ENCODE data around the gene RNF182.
"Not testable (repeated sequence)": the region's sequence is repeated elsewhere in the genome, so short reads cannot be mapped to it uniquely, and the experiment has no call there.

RNF182 gene

DNA sequence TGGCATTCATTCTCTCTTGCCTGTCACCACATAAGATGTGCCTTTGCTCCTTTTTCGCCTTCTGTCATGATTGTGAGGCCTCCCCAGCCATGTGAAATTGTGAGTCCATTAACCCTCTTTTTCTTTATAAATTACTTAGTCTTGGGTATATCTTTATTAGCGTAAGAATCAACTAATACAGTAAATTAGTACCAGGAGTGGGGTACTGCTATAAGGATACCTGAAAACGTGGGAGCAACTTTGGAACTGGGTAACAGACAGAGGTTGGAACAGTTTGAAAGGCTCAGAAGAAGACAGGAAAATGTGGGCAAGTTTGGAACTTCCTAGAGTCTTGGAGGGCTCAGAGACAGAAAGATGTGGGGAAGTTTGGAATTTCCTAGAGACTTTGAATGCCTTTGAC is 46.6 kb downstream of the RNF182 start:
- no peak for DNase-seq (ENCODE audit: low read depth)

DNA sequence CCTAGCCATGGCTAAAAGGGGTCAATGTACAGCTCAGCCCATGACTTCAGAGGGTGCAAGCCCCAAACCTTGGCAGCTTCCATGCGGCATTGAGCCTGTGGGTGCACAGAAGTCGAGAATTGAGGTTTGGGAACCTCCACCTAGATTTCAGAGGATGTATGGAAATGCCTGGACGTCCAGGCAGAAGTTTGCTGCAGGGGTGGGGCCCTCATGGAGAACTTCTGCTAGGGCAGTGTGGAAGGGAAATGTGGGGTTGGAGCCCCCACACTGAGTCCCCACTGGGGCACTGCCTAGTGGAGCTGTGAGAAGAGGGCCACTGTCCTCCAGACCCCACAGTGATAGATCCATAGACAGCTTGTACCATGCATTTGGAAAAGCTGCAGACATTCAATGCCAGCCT is 47.9 kb downstream of the RNF182 start:
- DNase-seq (ENCODE audit: low read depth): not testable (repeated sequence)

DNA sequence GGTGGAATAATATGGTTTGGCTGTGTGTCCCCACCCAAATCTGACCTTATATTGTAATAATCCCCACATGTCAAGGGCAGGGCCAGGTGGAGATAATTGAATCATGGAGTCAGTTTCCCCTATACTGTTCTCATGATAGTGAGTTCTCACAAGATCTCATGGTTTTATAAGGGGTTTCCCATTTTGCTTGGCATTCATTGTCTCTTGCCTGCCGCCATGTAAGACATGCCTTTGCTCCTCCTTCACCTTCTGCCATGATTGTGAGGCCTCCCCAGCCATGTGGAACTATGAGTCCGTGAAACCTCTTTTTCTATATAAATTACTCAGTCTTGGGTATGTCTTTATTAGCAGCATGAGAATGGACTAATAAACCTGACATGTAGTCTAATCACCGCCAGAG is 48.7 kb downstream of the RNF182 start:
- not testable (repeated sequence) for DNase-seq (ENCODE audit: low read depth)

DNA sequence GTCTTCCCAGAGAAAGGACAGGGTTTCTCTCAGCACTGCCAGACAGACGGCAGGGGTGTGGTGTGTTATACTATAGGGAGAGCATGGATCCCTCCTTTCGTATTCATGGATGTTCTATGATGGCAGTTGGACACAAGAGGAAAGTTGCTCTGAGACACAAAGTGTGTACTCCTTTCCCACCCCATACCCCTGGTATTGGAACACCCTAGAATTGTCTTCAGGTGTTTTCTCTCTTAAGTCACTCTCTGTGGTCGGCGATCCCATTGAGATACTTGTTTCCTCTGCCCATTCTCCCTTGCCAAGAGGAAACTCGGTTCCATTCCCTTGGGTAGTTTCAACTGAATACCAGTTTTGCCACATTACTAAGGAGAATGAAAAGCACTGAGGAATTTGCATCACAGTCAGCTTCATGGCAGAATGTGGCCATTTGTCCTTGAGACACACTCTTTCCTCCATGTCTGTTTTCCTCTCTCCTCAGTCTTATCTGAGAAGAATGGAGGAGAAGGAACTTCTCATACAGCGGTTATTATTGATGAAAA is 53.4 kb downstream of the RNF182 start:
- no peak for DNase-seq (ENCODE audit: low read depth)

DNA sequence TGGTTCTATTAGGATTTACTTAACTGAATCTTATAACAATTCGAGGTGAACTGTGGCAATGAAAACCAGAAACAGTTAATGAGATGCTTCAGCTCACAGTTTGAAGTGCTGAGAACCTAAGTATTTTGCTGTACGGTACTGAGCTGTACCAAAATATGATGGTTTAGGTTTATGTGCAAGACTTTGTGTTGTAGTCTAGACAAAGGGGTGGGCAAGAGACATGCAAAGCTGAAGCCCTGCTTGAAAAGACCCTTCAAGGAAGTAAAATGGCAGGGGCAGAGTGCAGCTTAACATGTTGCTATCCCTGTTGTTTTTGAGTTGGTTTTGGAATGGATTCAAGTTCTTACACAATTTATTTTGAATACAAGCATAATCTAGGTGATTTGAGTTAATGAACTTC is 54.0 kb downstream of the RNF182 start:
- DNase-seq (ENCODE audit: low read depth): no peak

DNA sequence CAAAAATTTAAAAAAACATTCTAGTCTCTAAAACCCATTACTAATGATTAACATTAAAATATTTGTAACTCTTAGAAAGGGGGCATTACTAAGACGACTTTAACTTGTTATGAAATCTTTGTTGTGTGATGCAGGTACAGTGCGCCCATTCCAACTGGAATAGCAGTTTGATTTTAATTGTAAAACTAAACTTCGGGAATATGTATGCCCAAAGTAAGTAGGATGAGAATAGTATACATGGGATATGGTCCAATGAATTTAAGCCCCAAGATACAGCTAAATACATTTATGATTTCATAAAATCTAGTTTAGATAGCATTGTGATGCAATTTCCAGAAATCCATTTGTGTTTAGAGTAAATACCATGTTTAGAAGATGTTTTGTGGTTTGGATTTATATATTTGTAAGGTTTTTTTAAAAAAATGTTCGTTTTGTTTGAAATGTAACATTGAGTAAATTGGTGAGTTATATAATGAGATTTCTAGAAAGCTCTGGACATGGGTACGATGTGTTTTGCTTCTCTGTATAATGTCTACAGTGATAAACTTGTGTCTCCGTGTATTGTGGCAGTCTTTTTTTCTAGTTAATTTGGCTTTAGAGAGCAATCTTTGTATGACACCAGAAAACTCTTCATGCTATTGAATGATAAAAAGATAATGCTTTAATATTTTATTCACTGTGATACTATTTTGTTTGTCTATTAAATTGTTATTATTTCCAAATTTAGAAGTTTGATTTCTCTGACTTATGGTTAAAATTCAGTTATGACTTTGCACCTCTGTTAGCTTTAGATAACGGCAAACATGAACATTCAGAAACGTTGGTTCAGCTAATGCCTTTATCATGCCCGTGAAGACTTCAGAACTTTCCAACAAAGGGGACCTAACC is 54.8 kb downstream of the RNF182 start:
- DNase-seq (ENCODE audit: low read depth): no peak

DNA sequence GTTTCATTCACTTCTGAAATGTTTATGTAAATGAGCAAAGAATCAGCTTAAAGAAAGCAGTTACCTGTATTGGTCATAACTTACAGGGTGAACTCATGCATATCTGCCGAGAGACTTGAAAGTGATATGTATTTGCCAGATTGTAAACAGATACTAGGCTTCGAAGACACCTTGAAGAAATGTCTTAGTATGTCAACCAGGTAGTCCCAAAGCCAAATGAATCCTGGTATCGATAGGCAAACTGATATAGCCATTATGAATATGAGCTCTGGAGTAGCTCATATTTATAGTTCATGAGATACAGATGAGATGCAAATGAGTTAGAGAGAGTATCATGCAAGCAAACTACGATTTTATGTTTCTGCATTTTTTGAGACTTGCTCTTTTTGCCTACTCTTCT is 55.8 kb downstream of the RNF182 start:
- no peak for DNase-seq (ENCODE audit: low read depth)

DNA sequence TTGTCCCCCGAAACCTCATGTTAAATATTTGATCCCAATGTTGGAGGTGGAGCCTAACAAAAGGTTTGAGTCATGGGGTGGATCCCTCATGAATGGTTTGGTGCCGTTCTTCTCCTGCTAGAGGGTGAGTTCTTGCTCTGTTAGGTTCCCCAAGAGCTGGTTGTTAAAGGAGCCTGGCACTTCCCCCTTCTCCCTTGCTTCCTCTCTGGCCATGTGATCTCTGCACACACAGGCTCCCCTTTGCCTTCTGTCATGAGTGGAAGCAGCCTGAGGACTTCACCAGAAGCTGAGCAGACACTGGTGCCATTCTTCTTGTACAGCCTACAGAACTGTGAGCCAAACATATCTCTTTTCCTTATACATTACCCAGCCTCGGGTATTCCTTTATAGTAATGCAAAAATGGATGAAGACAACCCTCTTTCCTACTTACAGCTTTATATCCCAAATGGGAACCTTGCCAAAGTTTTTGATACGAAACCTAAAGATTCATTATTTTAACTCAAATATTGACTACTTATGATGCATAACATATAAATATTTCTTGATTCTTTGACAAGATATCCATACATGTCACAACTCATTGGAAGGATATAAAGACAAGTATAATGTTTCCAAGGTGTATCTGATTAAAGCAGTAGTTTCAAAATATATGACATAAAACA is 61.0 kb downstream of the RNF182 start:
- no peak for DNase-seq (ENCODE audit: low read depth)

DNA sequence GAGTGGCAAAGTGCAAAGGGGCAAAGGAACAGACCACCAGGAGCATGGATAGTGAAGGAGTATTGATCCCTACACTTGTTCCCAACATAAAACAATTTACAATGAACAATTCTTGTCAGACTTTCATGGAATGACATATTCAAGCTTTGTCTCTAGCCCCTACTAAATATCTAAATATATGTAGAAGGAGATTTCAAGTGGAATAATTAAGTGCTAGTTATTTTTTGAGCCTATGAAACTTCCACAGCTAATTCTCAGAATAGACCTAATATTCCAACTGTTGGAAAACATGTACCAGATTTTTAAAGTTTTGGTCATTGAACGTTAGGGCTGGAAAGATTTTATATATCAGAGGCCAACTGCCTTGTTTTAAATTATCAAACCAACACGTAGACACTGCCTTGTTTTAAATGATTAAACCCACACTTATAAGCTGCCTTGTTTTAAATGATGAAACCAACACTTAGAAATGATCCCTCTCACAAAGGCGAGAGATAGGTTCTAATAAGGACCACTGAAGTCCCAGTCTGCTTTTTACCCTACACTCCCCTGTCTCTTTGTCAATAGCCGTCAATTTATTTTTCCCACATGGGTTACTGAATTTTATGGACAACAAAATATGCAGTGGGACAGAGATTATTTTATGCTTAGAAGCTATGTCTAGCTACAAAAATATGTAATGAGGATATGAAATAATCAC is 62.1 kb downstream of the RNF182 start:
- no peak for DNase-seq (ENCODE audit: low read depth)

DNA sequence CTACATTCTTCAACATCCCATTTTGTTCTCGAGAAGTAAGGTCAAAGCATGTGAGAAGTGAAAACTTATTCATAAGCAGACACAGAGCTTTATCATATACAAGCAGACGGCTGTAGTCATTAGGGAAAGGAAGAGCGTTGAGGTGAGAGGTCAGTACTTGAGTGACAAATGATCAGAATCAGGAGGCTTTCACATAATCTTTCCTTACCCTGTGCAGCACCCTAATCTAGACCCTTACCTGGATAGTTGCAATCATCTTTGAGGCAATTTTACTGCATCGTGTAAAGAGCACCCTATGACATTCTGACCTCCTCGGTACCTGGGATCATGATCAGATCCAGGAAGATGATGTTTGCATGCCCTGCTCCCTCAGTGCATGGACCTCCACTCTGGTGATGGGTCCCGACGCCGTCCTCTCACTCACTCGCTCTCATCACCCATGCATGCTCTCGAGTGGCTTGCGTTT is 62.7 kb downstream of the RNF182 start:
- DNase-seq (ENCODE audit: low read depth): no peak

DNA sequence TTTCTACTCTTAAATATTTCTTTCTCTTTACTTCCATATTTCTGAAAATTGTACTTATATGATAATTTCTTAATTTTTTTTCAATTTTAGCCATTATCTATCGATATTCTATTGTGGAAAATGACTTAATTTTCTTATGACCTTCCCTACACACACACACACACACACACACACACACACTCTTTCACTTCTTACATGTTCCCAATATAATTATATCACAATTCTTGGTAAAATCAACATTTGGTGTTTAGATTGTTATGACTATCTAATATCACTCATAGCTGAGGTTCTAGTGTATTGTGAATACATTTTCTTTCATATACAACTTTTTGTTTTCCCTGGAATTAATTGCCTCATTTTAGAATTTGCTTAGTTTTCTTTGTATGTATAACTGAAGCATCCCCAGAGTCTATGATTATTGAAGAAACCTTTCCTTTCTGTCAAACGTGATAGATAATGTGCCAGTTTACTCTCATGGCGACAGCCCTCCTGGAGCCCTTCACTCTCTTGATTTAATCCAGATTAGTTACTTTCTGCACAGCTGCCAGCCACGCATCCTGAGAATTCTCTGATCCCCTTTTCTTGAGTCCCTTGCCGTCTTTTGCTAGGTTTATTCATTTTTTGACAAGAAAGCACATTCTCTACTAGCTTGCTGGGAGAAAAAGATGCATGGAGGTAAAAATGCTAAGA is 63.4 kb downstream of the RNF182 start:
- no peak for DNase-seq (ENCODE audit: low read depth)

DNA sequence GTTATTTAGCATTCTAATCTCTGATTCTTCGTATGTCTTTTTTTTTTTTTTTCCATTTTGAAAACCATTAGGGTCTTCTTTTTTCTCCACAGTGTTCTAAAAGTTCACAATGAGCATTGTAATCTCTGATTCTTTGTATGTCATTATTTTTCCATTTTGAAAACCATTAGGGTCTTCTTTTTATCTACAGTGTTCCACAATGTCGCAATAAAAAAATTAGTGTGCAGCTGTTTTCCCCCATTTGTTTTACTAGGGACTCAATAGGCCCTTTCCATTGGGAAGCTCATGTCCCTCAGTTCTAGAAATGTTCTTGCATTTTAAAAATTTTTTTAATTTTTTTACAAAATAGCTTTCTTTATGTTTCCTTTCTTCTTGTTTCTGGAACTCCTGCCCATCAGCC is 64.2 kb downstream of the RNF182 start:
- DNase-seq (ENCODE audit: low read depth): no peak

DNA sequence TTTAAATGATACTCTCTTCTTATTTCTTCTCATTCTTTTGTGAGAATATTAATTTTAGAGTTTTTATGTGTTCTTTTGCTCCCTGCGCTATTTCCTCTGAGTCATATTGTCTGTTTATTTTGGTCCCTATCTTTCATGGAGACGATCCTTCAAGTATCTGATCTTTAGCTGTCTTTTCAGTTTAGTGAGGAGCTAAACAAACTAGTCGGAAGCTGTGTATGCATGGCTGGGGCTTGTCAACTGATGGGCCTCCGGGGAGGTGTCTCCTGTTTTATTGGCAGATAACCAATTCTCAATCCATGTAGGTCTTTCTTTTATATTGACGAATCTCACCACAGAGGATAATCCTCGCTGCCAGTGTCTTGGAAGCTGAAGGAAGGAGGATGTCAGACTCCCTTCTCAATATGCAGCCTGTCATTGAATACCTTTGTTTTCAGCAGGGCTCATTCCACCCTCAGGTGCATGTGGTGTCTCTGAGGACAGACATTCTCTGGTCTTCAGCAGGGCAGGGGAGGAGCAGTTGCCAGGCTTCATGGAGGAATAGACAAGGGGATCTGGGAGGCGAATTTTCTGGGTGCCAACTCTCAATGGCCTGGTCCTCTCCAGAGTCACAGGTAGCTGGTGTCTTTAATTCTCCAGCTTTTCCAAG is 64.9 kb downstream of the RNF182 start:
- DNase-seq (ENCODE audit: low read depth): peak; percentile 43

DNA sequence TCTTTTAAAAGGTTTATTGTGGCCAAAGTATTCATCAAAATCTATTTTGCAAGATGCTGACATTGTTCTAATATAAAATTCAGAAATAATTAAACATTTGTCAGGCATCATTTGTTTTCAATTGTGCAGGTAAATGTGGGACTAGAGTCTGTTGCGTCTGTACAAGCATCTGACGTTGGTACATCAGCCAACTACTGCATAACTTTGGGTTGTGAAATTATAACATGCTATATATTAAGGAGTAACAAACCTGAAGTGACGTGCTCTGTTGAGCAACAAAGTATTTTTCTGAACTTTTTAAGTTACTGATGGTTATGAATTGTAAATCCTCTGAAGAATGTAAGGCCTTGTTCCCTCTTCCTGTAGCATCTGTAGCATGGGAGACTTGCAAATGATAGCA is 66.0 kb downstream of the RNF182 start:
- DNase-seq (ENCODE audit: low read depth): no peak

DNA sequence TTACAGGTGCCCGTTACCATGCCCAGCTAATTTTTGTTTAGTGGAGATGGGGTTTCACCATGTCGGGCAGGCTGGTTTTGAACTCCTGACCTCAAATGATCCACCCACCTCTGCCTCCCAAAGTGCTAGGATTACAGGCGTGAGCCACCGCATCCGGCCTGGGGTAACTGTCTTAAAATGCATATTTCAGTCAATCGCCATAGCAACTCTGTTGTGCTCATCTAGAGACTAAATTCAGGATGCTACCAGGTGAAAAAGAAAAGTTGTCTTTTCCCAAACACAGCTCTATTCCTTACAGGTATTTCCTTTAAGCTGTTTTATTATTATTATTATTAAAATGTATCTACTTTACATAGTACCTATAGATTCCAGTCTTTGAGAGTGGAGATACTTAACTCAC is 66.6 kb downstream of the RNF182 start:
- DNase-seq (ENCODE audit: low read depth): no peak

DNA sequence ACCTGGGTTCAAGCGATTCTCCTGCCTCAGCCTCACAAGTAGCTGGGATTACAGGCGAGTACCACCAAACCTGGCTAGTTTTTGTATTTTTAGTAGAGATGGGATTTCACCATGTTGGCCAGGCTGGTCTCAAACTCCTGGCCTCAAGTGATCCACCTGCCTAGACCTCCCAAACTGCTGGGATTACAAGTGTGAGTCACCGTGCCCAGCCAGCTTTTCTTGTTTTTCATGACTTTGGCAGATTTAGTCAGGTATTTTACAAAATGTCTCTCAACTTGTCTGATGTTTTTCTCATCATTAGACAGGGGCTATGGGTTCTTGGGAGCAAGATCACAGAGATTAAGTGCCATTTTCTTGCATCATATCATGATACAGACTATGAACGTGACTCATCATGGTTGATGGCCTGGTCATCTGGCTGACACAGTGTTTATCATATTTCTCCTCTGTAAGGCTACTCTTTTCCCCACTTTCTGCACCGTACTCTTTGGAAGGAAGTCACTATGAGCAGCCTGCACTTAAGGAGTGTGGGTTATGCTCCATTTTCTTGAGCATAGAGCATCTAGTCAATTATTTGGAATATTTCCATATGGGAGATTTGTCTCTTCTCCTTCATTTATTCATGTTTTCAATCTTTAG is 67.8 kb downstream of the RNF182 start:
- peak; percentile 86 for DNase-seq (ENCODE audit: low read depth)

DNA sequence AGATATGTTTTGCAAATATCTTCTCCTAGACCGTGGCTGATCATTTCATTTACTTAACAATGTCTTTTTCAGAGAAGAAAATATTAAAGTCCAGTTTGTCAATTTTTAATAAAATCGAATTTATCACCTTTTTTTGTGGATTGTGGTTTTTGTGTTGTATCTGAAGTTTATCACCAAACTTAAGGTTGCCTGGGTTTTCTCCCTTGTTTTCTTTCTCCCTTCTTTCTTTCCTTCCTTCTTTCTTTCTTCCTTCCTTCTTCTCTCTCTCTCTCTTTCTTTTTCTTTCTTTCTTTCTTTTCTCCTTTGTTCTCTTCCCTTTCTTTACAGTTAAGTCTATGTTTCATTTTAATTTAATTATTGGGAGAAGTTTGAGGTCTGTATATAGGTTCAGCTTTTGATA is 68.7 kb downstream of the RNF182 start:
- no peak for DNase-seq (ENCODE audit: low read depth)

DNA sequence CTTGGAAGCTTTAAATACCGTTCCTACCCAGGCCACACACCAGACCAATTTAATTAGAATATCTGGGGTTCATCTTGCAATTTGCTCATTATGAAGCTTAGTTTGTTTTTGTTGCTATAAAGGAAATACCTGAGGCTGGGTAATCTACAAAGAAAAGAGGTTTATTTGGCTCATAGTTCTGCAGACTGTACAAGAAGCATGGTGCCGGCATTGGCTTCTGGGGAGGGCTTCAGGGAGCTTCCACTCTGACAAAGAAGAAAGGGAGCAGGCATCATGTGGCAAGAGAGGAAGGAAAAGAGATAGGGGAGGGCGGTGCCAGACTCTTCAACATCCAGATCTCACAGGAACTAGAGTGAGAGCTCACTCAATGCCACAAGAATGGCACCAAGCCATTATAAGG is 73.6 kb downstream of the RNF182 start:
- DNase-seq (ENCODE audit: low read depth): peak; percentile 31

DNA sequence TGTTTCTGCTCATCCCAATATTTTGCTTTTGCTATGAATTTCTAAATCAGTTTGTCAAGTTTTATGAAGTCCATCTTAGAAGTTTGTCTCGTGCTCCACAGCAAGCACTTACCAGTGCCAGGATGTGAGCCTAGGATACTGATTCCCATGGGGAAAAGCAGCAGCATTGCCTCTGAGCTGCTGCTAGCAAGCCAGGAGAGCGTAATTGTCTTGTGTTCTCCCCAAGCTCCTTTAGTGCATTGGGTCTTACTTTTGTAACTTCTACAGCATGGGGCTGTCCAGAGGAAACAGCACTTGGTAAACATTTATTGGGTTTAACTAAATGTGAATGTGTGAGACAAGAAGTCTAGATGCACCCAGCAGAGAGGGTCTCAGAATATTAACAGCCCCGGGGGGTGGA is 76.1 kb downstream of the RNF182 start:
- DNase-seq (ENCODE audit: low read depth): no peak

DNA sequence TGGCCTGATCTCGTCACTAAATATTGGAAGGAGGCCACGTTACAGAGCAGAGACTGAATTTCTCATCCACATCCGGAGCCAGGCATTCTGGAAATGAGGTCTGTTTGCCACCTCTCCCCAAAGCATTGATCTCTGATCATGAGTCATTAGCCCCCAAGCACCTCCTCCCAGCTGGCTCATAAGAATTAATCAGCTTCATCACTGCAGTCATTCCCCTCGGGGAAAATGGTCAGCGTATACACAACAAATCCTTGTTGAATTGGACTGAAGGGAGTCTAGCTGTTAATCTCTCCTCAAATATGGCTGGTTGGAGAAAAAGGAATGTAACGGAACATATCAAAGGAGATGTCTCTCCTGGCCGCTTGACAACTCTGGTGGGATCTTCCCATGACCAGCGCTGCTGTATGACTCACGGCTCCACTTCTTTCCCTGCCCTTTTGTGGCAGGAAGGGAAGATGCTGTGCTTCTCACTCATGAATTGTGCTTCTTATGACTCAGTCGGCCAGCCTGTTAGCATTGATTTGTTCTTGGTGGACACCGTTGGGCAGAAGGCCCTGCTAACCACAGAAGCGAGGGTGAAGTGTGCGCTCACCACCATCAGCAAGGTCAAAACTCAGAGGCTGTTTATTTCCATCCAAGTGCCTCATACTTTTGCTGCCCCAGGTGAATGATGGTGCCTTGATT is 76.7 kb downstream of the RNF182 start:
- DNase-seq (ENCODE audit: low read depth): peak; percentile 98

Data from EH (cell line).